ENCODE measurements around the gene ATIC. TPM values are rescaled to one million over a fixed set of nuclear protein-coding genes. Genes with fewer than 3 reads are reported as not detected.

The ATIC gene
- 50.4 and 52.4 TPM in 2 replicates for total RNA-seq

DNA sequence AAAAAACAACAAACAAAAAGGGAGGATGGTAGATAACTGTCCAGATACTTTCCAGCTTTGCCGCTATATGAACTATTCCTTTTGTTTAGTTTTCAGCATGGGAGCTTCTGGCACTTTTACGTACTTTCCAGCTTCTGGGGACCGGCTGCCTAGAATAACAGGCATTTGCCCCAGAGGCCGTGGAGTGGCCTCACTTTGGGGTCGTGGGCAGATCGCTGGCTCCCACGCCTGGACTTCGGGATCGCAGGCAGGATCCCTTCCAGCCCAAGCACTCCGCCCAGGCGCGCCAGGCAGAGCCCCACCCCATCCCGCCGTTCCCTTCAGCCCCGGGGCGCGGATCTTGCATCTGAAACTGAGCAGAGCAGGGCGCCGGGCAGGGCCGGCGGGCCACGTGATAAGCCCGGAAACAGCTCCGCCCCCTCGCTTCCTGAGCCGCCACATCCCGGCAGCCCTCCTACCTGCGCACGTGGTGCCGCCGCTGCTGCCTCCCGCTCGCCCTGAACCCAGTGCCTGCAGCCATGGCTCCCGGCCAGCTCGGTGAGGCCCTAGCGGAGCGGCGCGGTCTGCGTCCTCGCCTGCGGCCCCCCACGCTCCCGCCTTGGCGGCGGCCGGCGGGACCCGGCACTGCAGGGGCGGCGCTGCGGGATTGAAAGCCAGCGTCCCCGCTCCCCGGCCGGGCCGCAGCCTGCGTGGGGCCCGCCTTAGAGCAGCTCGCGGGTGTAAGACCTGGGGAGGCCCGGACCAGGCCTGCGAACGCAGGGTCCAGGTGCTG is at the start of gene ATIC:
TSS of gene ATIC (plus strand) at position 435 of the 772 bp plus-strand sequence. CDS start at position 519, 84 bp downstream.

Other genes starting within 250 kb of the ATIC start
- gene ABCA12, start 173.4 kb upstream of the ATIC start, total RNA-seq: 0.05 and 0.06 TPM in 2 replicates
- 86,957 and 92,056 TPM in 2 replicates for gene FN1, start 124.0 kb downstream of the ATIC start, total RNA-seq

All from cardiac ventricle fibroblast (primary cell).